Testis (tissue), 3 donors: Measurements from ENCODE around the gene LDLRAD4. TPM values are rescaled to one million over a fixed set of nuclear protein-coding genes. Genes with fewer than 3 reads are reported as not detected.
A peak's percentile ranks its signal among the peaks of the same experiment; 100 is the strongest.

Experiments
- DNase-seq: peaks from one replicate; pipeline ENCODE4 v3.0.0-alpha.2; 2019
- H3K27ac ChIP-seq, 2 donors: fragments of 200-600 bp; sonication (generic); one replicate each; pipeline ENCODE4 v1.5.1; 2019
- H3K27me3 ChIP-seq: fragments of 200-600 bp; sonication (generic); one replicate; pipeline ENCODE4 v1.5.1; 2019
- H3K36me3 ChIP-seq: fragments of 200-600 bp; sonication (generic); one replicate; pipeline ENCODE4 v1.5.1; 2017; ENCODE audit warnings: low read depth; ENCODE audit errors: missing control alignments
- H3K4me1 ChIP-seq: fragments of 200-600 bp; sonication (generic); one replicate; pipeline ENCODE4 v1.5.1; 2019
- H3K4me3 ChIP-seq, 2 donors: fragments of 200-600 bp; sonication (generic); one replicate each; pipeline ENCODE4 v1.5.1; 2017 to 2019
- H3K9me3 ChIP-seq: fragments of 200-600 bp; sonication (generic); one replicate; pipeline ENCODE4 v1.5.1; 2017
- CTCF ChIP-seq, 3 experiments: fragments of 450-650 bp in 2 of 3; fragments of 200-600 bp in 1 of 3; sonication (generic) in 1 of 3; IDR thresholded peaks; one replicate each; pipeline ENCODE4 v1.5.1; 2016 to 2019; ENCODE audit warnings: antibody characterized with exemption in 3 of 3, mild to moderate bottlenecking in 2 of 3, moderate library complexity in 1 of 3
- POLR2A ChIP-seq: fragments of 450-650 bp; IDR thresholded peaks from one replicate; pipeline ENCODE4 v1.6.1; 2017; ENCODE audit warnings: antibody characterized with exemption, mild to moderate bottlenecking, moderate library complexity
- WGBS, 2 donors: methylation state at CpG; one replicate each; pipeline ENCODE4 v1.1.5; 2018; 5-methylcytosine and 5-hydroxymethylcytosine counted together
- intact Hi-C: fragments of 100-400 bp; cut with DNase I; formaldehyde crosslinking; loops from one replicate; pipeline ENCODE4 v1.15.1; 2023; ENCODE audit warnings: low total_unique reads
- polyA plus RNA-seq: library from polyadenylated mRNA; stranded (reverse); fragments of 350-450 nt; fragmentation: Illumina TruSeq; extraction: RNeasy Lipid Tissue Mini Kit (QIAGEN cat#74804); gene quantifications from one replicate; pipeline ENCODE4 v1.2.3, GENCODE V29; 2014; ENCODE audit warnings: low read depth, low replicate concordance; ENCODE audit not compliant: insufficient read depth
- total RNA-seq, 2 donors: library from RNA; depleted of rRNA; stranded (reverse); fragments of >200 nt; gene quantifications; one replicate each; pipeline ENCODE4 v1.2.3, GENCODE V29; 2016

LDLRAD4 gene
- total and polyA plus RNA-seq, 3 donors from 2014 or later: 22.0 to 42.2 (median 25.9) TPM

DNA sequence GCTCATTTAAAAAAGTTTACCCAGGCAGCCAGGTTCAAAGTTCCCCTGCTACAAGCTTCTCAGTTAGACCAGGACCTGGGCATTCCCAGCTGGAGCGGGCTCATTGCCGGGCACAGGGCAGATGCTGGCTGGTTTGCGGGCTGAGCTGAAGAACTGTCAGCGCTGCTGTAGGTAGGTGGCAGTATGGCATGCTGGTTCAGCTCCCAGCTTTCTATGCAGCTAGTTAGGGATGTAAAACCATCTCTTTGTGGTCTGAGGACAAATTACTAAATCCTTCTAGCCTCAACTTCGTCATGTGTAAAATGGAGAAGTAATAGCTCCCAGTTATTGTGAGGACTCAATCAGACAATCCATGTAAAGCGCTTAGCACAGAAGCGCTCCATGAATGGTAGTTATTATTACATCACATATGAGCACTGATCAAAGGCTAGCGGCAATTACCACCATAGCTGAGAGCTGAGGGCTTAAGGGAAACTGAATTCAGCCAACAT, 2.4 kb upstream of the LDLRAD4 start:
- 20 to 22% methylated on average over 7 to 8 of the region's 8 CpGs for WGBS, 2 donors

DNA sequence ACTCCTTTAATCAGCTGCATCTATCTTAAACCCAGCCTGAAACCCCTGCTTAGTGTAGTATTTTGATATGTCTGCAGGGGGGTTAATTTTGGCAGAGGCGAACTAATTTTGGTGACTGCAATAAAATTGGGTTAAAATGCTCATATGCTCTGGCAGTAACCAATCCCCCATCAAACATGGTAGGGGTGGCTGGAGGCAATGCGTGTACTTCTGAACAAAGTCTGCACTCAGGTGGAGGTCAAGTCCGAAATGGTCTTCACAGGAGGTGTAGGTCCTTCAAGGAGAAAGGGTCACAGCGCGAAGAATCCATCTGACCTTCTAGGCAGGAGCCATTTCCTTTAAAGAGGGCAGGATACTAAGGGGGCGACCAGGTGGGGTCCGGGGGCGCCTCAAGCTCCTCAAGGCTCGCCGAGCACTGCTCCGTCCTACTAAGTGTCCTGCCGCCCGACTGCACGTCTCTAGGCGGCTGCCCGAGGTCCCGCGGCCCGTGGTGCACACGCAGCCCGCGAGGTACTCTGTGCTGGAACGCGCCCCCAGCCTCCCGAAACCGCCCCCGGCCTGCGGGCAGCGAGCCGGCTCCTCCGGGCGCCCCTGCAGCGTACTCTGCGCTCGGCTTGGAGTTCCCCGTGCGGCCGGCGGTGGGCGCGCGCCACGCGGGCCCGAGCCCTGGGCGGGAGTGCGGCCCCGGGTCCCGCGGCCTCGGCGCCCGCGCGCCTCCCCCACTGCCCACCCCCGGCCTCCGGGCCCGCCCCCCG, 1.7 kb upstream of the LDLRAD4 start:
- no peaks in the 10 kb centered on the region for H3K27me3 ChIP-seq
- no peaks in the 10 kb centered on the region for H3K9me3 ChIP-seq
- DNase-seq: peak; percentile 24
- TF ChIP-seq CTCF (IDR thresholded peaks at IDR 0.05): peak; percentile 13 to 50 (median 39)
- no peak for TF ChIP-seq POLR2A
- peaks cover 21% of the 10 kb centered on the region for H3K4me1 ChIP-seq
- H3K36me3 ChIP-seq: no peaks in the 10 kb centered on the region
- intact Hi-C loops: loop anchor here (10.0 kb wide), 1 partner anchor 408 kb away; no protein-coding TSS in a partner anchor
- H3K27ac ChIP-seq: peak overlapping the region in 1 of 2 donors; percentile 89
- 2 to 9% methylated on average over 13 to 59 of the region's 59 CpGs for WGBS, 2 donors
- H3K4me3 ChIP-seq: peak overlapping the region; percentile 64 to 72

More for the DNA sequence above, 2.4 kb upstream of the LDLRAD4 start:
- intact Hi-C loops: loop anchor here (10.0 kb wide), 1 partner anchor 409 kb away; no protein-coding TSS in a partner anchor
- H3K27me3 ChIP-seq: no peaks in the 10 kb centered on the region
- DNase-seq: peak; percentile 81
- no peak overlapping the region for H3K4me3 ChIP-seq
- TF ChIP-seq CTCF (IDR thresholded peaks at IDR 0.05): peak; percentile 59 to 74 (median 59)
- TF ChIP-seq POLR2A: no peak
- H3K27ac ChIP-seq: peak overlapping the region in 1 of 2 donors; percentile 89
- H3K4me1 ChIP-seq: peaks cover 16% of the 10 kb centered on the region
- H3K36me3 ChIP-seq: no peaks in the 10 kb centered on the region
- H3K9me3 ChIP-seq: no peaks in the 10 kb centered on the region

DNA sequence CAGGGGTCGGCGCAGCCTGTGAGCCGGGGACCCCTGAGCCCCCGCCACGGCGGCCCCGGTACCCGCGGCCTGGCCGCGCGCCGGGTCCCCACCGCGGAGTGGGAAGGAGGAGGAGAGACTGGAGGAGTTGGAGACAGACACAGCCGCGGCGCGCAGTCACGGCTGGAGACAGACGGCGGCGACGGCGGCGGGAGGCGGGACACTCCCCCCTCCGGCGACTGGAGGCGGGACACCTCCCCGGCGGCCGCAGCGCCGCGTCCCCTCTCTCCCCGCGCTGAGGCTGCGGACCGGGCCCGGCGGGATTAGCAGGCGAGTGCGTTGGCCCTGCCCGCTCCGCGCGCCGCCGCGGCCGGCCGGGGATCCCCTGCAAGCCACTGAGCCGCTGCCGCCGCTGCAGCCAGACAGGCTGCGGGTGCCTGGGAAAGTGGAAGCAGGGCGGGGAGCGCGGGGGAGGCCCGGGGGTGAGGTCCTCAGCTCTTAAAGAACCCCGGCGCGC, 1.0 kb upstream of the LDLRAD4 start:
- Histone ChIP-seq H3K4me1 (peaks cover 24% of the 10 kb centered on the region), H3K27me3 (no peaks in the 10 kb centered on the region), H3K9me3 (no peaks in the 10 kb centered on the region), H3K4me3 (peak overlapping the region; percentile 64 to 72), H3K36me3 (no peaks in the 10 kb centered on the region), H3K27ac (peak overlapping the region; percentile 73 to 89)
- DNase-seq: peak; percentile 59
- no peak for TF ChIP-seq POLR2A
- TF ChIP-seq CTCF (IDR thresholded peaks at IDR 0.05): no peak
- intact Hi-C loops: loop anchor here (10.0 kb wide), 1 partner anchor 407 kb away; no protein-coding TSS in a partner anchor
- WGBS, 2 donors: 0% methylated on average over 50 of the region's 64 CpGs; no CpG with 5 or more reads in 1 of the 2 donors

GRCh38 chr18:13217971-13218367, 591 bp upstream of the LDLRAD4 start:
- 0% methylated on average over 39 of the region's 53 CpGs; no CpG with 5 or more reads in 1 of the 2 donors for WGBS, 2 donors
- H3K36me3 ChIP-seq: no peaks in the 10 kb centered on the region
- peak; percentile 27 for DNase-seq
- intact Hi-C loops: loop anchor here (10.0 kb wide), 1 partner anchor 407 kb away; no protein-coding TSS in a partner anchor
- H3K4me1 ChIP-seq: peaks cover 28% of the 10 kb centered on the region
- TF ChIP-seq CTCF (IDR thresholded peaks at IDR 0.05) (no peak), POLR2A (no peak)
- no peaks in the 10 kb centered on the region for H3K9me3 ChIP-seq
- peak overlapping the region; percentile 65 to 89 for H3K27ac ChIP-seq
- H3K27me3 ChIP-seq: no peaks in the 10 kb centered on the region
- peak overlapping the region; percentile 64 to 72 for H3K4me3 ChIP-seq
